ENCODE results near the gene PCDHGA4.
"Not testable (repeated sequence)": the region's sequence is repeated elsewhere in the genome, so short reads cannot be mapped to it uniquely, and the experiment has no call there.

Gene PCDHGA4

DNA sequence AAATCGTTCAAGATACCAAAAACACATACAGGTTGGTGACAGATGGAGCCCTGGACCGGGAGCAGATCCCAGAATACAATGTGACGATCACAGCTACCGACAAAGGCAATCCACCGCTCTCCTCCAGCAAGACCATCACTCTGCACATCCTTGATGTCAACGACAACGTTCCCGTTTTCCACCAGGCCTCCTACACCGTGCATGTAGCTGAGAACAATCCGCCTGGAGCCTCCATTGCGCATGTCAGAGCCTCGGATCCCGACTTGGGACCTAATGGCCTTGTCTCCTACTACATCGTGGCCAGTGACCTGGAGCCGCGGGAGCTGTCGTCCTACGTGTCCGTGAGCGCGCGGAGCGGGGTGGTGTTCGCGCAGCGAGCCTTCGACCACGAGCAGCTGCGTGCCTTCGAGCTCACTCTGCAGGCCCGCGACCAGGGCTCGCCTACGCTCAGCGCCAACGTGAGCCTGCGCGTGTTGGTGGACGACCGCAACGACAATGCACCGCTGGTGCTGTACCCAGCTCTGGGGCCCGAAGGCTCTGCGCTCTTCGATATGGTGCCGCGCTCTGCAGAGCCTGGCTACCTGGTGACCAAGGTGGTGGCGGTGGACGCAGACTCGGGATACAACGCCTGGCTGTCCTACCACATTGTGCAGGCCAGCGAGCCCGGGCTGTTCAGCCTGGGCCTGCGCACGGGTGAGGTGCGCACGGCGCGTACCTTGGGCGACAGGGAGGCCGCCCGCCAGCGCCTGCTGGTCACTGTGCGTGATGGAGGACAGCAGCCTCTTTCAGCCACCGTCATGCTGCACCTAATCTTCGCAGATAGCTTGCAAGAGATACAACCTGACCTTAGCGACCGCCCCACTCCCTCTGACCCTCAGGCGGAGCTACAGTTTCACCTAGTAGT lies 17.0 kb downstream of the PCDHGA4 start:
- no peaks in the 10 kb centered on the region for H3K36me3 ChIP-seq (ENCODE audit: insufficient read depth, low read length)
- H3K4me1 ChIP-seq (ENCODE audit: insufficient read depth, low read length), result no peaks in the 10 kb centered on the region
- no peak overlapping the region for H3K9ac ChIP-seq (ENCODE audit: low read depth, low read length)
- H3K4me3 ChIP-seq (ENCODE audit: low read length), result no peak overlapping the region
- WGBS, result 96% methylated on average over 69 of the region's 69 CpGs
- H3K27ac ChIP-seq (ENCODE audit: low read depth, low read length), result no peak overlapping the region
- no peaks in the 10 kb centered on the region for H3K27me3 ChIP-seq (ENCODE audit: insufficient read depth, low read length)
- peaks cover 68% of the 10 kb centered on the region for H3K9me3 ChIP-seq (ENCODE audit: insufficient read depth, low read depth, low read length)

- whole genome bisulfite sequencing, result 96% methylated on average over 27 of the region's 27 CpGs
- Histone ChIP-seq H3K4me3 (ENCODE audit: low read length) (peak within 1 kb of the TSS; percentile 24; the same call in 1 of the 2 replicates), H3K9me3 (ENCODE audit: insufficient read depth, low read depth, low read length) (peaks cover 67% of the 10 kb centered on the region), H3K27ac (ENCODE audit: low read depth, low read length) (no peak within 1 kb of the TSS), H3K9ac (ENCODE audit: low read depth, low read length) (no peak within 1 kb of the TSS), H3K27me3 (ENCODE audit: insufficient read depth, low read length) (no peaks in the 10 kb centered on the region), H3K36me3 (ENCODE audit: insufficient read depth, low read length) (no peaks in the 10 kb centered on the region), H3K4me1 (ENCODE audit: insufficient read depth, low read length) (no peaks in the 10 kb centered on the region)
Measured at GRCh38 chr5:141373673-141374317, 19.0 kb downstream of the PCDHGA4 start, which contains the start of gene PCDHGA6. PCDHGA6 (plus strand) TSS chr5:141373891; CDS start chr5:141374084, 193 bp downstream.

DNA sequence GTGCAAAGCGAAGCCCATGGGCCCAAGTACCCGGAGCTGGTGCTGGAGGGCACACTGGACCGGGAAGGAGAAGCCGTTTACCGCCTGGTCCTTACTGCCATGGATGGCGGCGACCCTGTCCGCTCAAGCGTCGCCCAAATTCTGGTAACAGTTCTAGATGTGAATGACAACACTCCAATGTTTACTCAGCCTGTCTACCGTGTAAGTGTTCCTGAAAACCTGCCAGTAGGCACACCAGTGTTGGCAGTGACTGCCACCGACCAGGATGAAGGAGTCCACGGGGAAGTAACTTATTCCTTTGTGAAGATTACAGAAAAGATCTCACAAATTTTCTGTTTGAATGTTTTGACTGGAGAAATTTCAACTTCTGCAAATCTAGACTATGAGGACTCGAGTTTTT lies 19.8 kb downstream of the PCDHGA4 start:
- H3K9me3 ChIP-seq (ENCODE audit: insufficient read depth, low read depth, low read length), result peaks cover 64% of the 10 kb centered on the region
- no peaks in the 10 kb centered on the region for H3K27me3 ChIP-seq (ENCODE audit: insufficient read depth, low read length)
- H3K9ac ChIP-seq (ENCODE audit: low read depth, low read length), result no peak overlapping the region
- no peak overlapping the region for H3K27ac ChIP-seq (ENCODE audit: low read depth, low read length)
- no peak overlapping the region for H3K4me3 ChIP-seq (ENCODE audit: low read length)
- 97% methylated on average over 14 of the region's 14 CpGs for WGBS
- H3K4me1 ChIP-seq (ENCODE audit: insufficient read depth, low read length), result no peaks in the 10 kb centered on the region
- no peaks in the 10 kb centered on the region for H3K36me3 ChIP-seq (ENCODE audit: insufficient read depth, low read length)

DNA sequence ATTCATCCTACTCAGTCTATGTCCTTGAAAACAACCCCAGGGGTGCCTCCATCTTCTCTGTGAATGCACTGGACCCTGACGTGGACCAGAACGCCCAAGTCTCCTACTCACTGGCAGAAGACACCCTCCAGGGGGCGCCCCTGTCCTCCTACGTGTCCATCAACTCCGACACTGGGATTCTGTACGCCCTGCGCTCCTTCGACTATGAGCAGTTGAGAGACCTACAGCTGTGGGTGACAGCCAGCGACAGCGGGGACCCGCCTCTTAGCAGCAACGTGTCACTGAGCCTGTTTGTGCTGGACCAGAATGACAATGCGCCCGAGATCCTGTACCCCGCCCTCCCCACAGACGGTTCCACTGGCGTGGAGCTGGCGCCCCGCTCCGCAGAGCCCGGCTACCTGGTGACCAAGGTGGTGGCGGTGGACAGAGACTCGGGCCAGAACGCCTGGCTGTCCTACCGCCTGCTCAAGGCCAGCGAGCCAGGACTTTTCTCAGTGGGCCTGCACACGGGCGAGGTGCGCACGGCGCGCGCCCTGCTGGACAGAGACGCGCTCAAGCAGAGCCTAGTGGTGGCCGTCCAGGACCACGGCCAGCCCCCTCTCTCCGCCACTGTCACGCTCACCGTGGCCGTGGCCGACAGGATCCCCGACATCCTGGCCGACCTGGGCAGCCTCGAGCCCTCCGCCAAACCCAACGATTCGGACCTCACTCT lies 20.8 kb downstream of the PCDHGA4 start:
- H3K4me1 ChIP-seq (ENCODE audit: insufficient read depth, low read length); H3K4me3 ChIP-seq (ENCODE audit: low read length); H3K9ac ChIP-seq (ENCODE audit: low read depth, low read length); H3K27ac ChIP-seq (ENCODE audit: low read depth, low read length); H3K36me3 ChIP-seq (ENCODE audit: insufficient read depth, low read length); H3K27me3 ChIP-seq (ENCODE audit: insufficient read depth, low read length): not testable (repeated sequence)
- peaks cover 60% of the 10 kb centered on the region for H3K9me3 ChIP-seq (ENCODE audit: insufficient read depth, low read depth, low read length)
- WGBS, result 96% methylated on average over 38 of the region's 48 CpGs

- Histone ChIP-seq H3K9me3 (ENCODE audit: insufficient read depth, low read depth, low read length) (peaks cover 44% of the 10 kb centered on the region; the same call in 1 of the 2 replicates), H3K4me3 (ENCODE audit: low read length) (no peak within 1 kb of the TSS), H3K27me3 (ENCODE audit: insufficient read depth, low read length) (no peaks in the 10 kb centered on the region), H3K4me1 (ENCODE audit: insufficient read depth, low read length) (no peaks in the 10 kb centered on the region), H3K27ac (ENCODE audit: low read depth, low read length) (no peak within 1 kb of the TSS), H3K9ac (ENCODE audit: low read depth, low read length) (no peak within 1 kb of the TSS), H3K36me3 (ENCODE audit: insufficient read depth, low read length) (0 out of 2 replicates have a peak, but pooled peaks cover 3% of the 10 kb centered on the region)
- WGBS, result 96% methylated on average over 37 of the region's 37 CpGs
Measured at GRCh38 chr5:141382469-141383294, 27.9 kb downstream of the PCDHGA4 start, which contains the start of gene PCDHGA7. PCDHGA7 (plus strand) TSS chr5:141382742; CDS start chr5:141382900, 158 bp downstream.

- WGBS, result 95% methylated on average over 21 of the region's 21 CpGs
- Histone ChIP-seq H3K27me3 (ENCODE audit: insufficient read depth, low read length) (no peaks in the 10 kb centered on the region), H3K9ac (ENCODE audit: low read depth, low read length) (no peak overlapping the region), H3K27ac (ENCODE audit: low read depth, low read length) (no peak overlapping the region), H3K36me3 (ENCODE audit: insufficient read depth, low read length) (0 out of 2 replicates have a peak, but pooled peaks cover 3% of the 10 kb centered on the region), H3K9me3 (ENCODE audit: insufficient read depth, low read depth, low read length) (peaks cover 46% of the 10 kb centered on the region), H3K4me3 (ENCODE audit: low read length) (no peak overlapping the region), H3K4me1 (ENCODE audit: insufficient read depth, low read length) (no peaks in the 10 kb centered on the region)
Measured at GRCh38 chr5:141383345-141383744, 28.5 kb downstream of the PCDHGA4 start.

DNA sequence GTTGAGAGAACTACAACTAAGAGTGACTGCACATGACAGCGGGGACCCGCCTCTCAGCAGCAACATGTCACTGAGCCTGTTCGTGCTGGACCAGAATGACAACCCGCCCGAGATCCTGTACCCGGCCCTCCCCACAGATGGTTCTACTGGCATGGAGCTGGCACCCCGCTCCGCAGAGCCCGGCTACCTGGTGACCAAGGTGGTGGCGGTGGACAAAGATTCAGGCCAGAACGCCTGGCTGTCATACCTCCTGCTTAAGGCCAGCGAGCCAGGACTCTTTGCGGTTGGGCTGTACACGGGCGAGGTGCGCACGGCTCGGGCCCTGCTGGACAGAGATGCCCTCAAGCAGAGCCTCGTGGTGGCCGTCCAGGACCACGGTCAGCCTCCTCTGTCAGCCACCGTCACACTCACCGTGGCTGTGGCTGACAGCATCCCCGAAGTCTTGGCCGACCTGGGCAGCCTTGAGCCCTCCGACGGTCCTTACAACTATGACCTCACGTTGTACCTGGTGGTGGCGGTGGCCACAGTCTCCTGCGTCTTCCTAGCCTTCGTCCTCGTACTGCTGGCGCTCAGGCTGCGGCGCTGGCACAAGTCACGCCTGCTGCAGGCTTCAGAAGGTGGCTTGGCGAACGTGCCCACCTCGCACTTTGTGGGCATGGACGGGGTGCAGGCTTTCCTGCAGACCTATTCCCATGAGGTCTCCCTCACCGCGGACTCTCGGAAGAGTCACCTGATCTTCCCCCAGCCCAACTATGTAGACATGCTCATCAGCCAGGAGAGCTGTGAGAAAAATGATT lies 29.8 kb downstream of the PCDHGA4 start:
- Histone ChIP-seq H3K9me3 (ENCODE audit: insufficient read depth, low read depth, low read length) (peaks cover 59% of the 10 kb centered on the region), H3K9ac (ENCODE audit: low read depth, low read length) (no peak overlapping the region), H3K4me3 (ENCODE audit: low read length) (no peak overlapping the region), H3K27ac (ENCODE audit: low read depth, low read length) (no peak overlapping the region), H3K27me3 (ENCODE audit: insufficient read depth, low read length) (no peaks in the 10 kb centered on the region), H3K36me3 (ENCODE audit: insufficient read depth, low read length) (peaks cover 9% of the 10 kb centered on the region; the same call in 1 of the 2 replicates), H3K4me1 (ENCODE audit: insufficient read depth, low read length) (no peaks in the 10 kb centered on the region)
- 96% methylated on average over 43 of the region's 43 CpGs for WGBS

- 79% methylated on average over 18 of the region's 40 CpGs for WGBS
- H3K27ac ChIP-seq (ENCODE audit: low read depth, low read length); H3K27me3 ChIP-seq (ENCODE audit: insufficient read depth, low read length); H3K4me1 ChIP-seq (ENCODE audit: insufficient read depth, low read length); H3K9ac ChIP-seq (ENCODE audit: low read depth, low read length): not testable (repeated sequence)
- H3K9me3 ChIP-seq (ENCODE audit: insufficient read depth, low read depth, low read length), result peaks cover 77% of the 10 kb centered on the region
- H3K4me3 ChIP-seq (ENCODE audit: low read length), result peak within 1 kb of the TSS; percentile 59
- peaks cover 19% of the 10 kb centered on the region; the same call in 1 of the 2 replicates for H3K36me3 ChIP-seq (ENCODE audit: insufficient read depth, low read length)
Measured at GRCh38 chr5:141387557-141388311, 32.9 kb downstream of the PCDHGA4 start, which contains the start of gene PCDHGB4. PCDHGB4 (plus strand) TSS chr5:141387698; CDS start chr5:141387885, 187 bp downstream.

- Histone ChIP-seq H3K4me1 (ENCODE audit: insufficient read depth, low read length) (no peaks in the 10 kb centered on the region), H3K27me3 (ENCODE audit: insufficient read depth, low read length) (no peaks in the 10 kb centered on the region), H3K36me3 (ENCODE audit: insufficient read depth, low read length) (peaks cover 28% of the 10 kb centered on the region; the same call in 1 of the 2 replicates), H3K9me3 (ENCODE audit: insufficient read depth, low read depth, low read length) (peaks cover 77% of the 10 kb centered on the region), H3K4me3 (ENCODE audit: low read length) (peak overlapping the region; percentile 12; the same call in 1 of the 2 replicates), H3K27ac (ENCODE audit: low read depth, low read length) (no peak overlapping the region), H3K9ac (ENCODE audit: low read depth, low read length) (no peak overlapping the region)
- 94% methylated on average over 10 of the region's 10 CpGs for WGBS
Measured at GRCh38 chr5:141388661-141389060, 33.8 kb downstream of the PCDHGA4 start.
